C4-2B (cell line): ENCODE data around the gene CIAO2B.

Experiments
- CTCF ChIP-seq: fragments of 450-650 bp; conservative IDR thresholded peaks from 2 replicates; pipeline ENCODE4 v1.5.1; 2017; ENCODE audit warnings: mild to moderate bottlenecking
- ZFX ChIP-seq: fragments of 450-650 bp; IDR thresholded peaks from 2 replicates; pipeline ENCODE4 v1.6.1; 2017

- TF ChIP-seq CTCF: no peak
- TF ChIP-seq ZFX: no peak
Measured at GRCh38 chr16:66901626-66902025, 32.6 kb downstream of the CIAO2B start.
